HCT116 (cell line): ENCODE measurements around the gene RTKN2. TPM values are rescaled to one million over a fixed set of nuclear protein-coding genes. Genes with fewer than 3 reads are reported as not detected.

Experiments used
- ATAC-seq: fragments of 200-7000 bp; cut with Tn5 transposase; 2 replicates; pipeline ENCODE4 v1.9.1; 2020; ENCODE audit warnings: mild to moderate bottlenecking, moderate library complexity
- BruUV-seq: library from RNA; stranded (reverse); fragments of 400-500 nt; replicated peaks from 2 replicates; lab custom pipeline; 2021; lab: Mats Ljungman, UMichigan
- CTCF ChIA-PET: fragments of 300-600 bp; sonication (Branson Sonifier 250); formaldehyde crosslinking; loops from one replicate; lab custom pipeline; 2021; ENCODE audit warnings: antibody characterized with exemption; lab: Charles Lee
- POLR2A ChIA-PET: fragments of 300-600, 350-600 bp; sonication (Branson Sonifier 250); formaldehyde crosslinking; loops from one replicate; lab custom pipeline; 2021; ENCODE audit warnings: antibody characterized with exemption; lab: Charles Lee
- RAD21 ChIA-PET, 2 experiments: fragments of 300-600 bp; sonication (Branson Sonifier 250); formaldehyde crosslinking; loops; one replicate each; lab custom pipeline; 2023; ENCODE audit warnings: low total read pairs in 2 of 2; ENCODE audit not compliant: uncharacterized antibody in 2 of 2, unreplicated experiment in 2 of 2, low non-redundant PET in 1 of 2; lab: Charles Lee
- DNase-seq: peaks from one replicate; pipeline ENCODE4 v3.0.0-alpha.2; 2010; ENCODE audit warnings: low read depth, low spot score
- H2AFZ ChIP-seq: fragments of 200-600 bp; shearing (Covaris generic), sonication (generic); 2 replicates; pipeline ENCODE4 v1.6.1; 2017; ENCODE audit warnings: low read depth, mixed run types, mixed read lengths, antibody characterized with exemption, low read length; ENCODE audit not compliant: poor library complexity, severe bottlenecking
- H3K27ac ChIP-seq: 2 replicates; pipeline ENCODE4 v1.5.1; 2012; ENCODE audit warnings: low read depth, low read length
- H3K27me3 ChIP-seq: fragments of 200-600 bp; sonication (generic); 2 replicates; pipeline ENCODE4 v1.6.1; 2016; ENCODE audit warnings: mixed run types, low read length, mixed read lengths; ENCODE audit not compliant: insufficient read depth
- H3K36me3 ChIP-seq, 2 experiments: fragments of 200-500 bp in 1 of 2; fragments of 200-600 bp in 1 of 2; sonication (Bioruptor generic) in 1 of 2; sonication (generic) in 1 of 2; 2 replicates each; pipeline versions ENCODE4 v1.5.1 to v1.6.1; 2014 to 2016; ENCODE audit warnings: low read length in 2 of 2, inconsistent platforms in 1 of 2, mixed read lengths in 1 of 2, mixed run types in 1 of 2; ENCODE audit not compliant: insufficient read depth in 2 of 2, control insufficient read depth in 1 of 2
- H3K4me1 ChIP-seq, 2 experiments: fragments of 200-600 bp in 1 of 2; sonication (generic) in 1 of 2; 2 replicates each; pipeline versions ENCODE4 v1.5.1 to v1.6.1; 2012 to 2017; ENCODE audit warnings: low read length in 2 of 2, inconsistent platforms in 1 of 2, mild to moderate bottlenecking in 1 of 2, mixed read lengths in 1 of 2, mixed run types in 1 of 2, moderate library complexity in 1 of 2; ENCODE audit not compliant: insufficient read depth in 2 of 2, control insufficient read depth in 1 of 2
- H3K4me2 ChIP-seq: fragments of 200-600 bp; sonication (generic); 2 replicates; pipeline ENCODE4 v1.6.1; 2017; ENCODE audit warnings: mixed run types, low read length, mixed read lengths
- H3K4me3 ChIP-seq, 2 experiments: fragments of 200-600 bp in 1 of 2; sonication (generic) in 1 of 2; replicated peaks in 1 of 2; 2 replicates each; pipeline ENCODE4 v1.5.1; 2011 to 2016; ENCODE audit warnings: low read length in 2 of 2, control low read depth in 1 of 2, low read depth in 1 of 2, mild to moderate bottlenecking in 1 of 2, mixed read lengths in 1 of 2, mixed run types in 1 of 2
- H3K79me2 ChIP-seq: fragments of 200-600 bp; sonication (generic); 2 replicates; pipeline ENCODE4 v1.6.1; 2017; ENCODE audit warnings: mild to moderate bottlenecking, mixed run types, low read length, moderate library complexity, mixed read lengths; ENCODE audit not compliant: insufficient read depth
- H3K9ac ChIP-seq: fragments of 200-600 bp; sonication (generic); 2 replicates; pipeline ENCODE4 v1.6.1; 2016; ENCODE audit warnings: low read length, mixed read lengths
- H3K9me2 ChIP-seq: fragments of 200-600 bp; sonication (generic), shearing (Covaris generic); 2 replicates; pipeline ENCODE4 v1.6.1; 2017; ENCODE audit warnings: mixed run types, mild to moderate bottlenecking, moderate library complexity; ENCODE audit not compliant: insufficient read depth
- H3K9me3 ChIP-seq, 2 experiments: fragments of 200-500 bp in 1 of 2; fragments of 200-600 bp in 1 of 2; sonication (Bioruptor generic) in 1 of 2; sonication (generic) in 1 of 2; 2 replicates each; pipeline ENCODE4 v1.6.1; 2014 to 2017; ENCODE audit warnings: low read length in 2 of 2, mixed read lengths in 2 of 2, inconsistent platforms in 1 of 2, low read depth in 1 of 2, mild to moderate bottlenecking in 1 of 2, mixed run types in 1 of 2, moderate library complexity in 1 of 2; ENCODE audit not compliant: control insufficient read depth in 1 of 2, insufficient read depth in 1 of 2
- H4K20me1 ChIP-seq: fragments of 200-600 bp; sonication (generic), shearing (Covaris generic); 2 replicates; pipeline ENCODE4 v1.6.1; 2017; ENCODE audit warnings: mixed run types, mild to moderate bottlenecking, moderate library complexity; ENCODE audit not compliant: insufficient read depth
- CEBPB ChIP-seq: IDR thresholded peaks from 2 replicates; pipeline ENCODE4 v1.6.1; 2012; ENCODE audit warnings: low read depth
- EGR1 ChIP-seq: IDR thresholded peaks from 2 replicates; pipeline ENCODE4 v1.6.1; 2012; ENCODE audit warnings: low read depth
- EZH2 ChIP-seq: fragments of 200-600 bp; sonication (generic); IDR thresholded peaks from 2 replicates; pipeline ENCODE4 v1.6.1; 2017; ENCODE audit warnings: antibody characterized with exemption, mixed run types
- EZH2phosphoT487 ChIP-seq: fragments of 200-600 bp; IDR thresholded peaks from 2 replicates; pipeline ENCODE4 v1.6.1; 2018; ENCODE audit warnings: antibody characterized with exemption, borderline replicate concordance
- JUND ChIP-seq: IDR thresholded peaks from 2 replicates; pipeline ENCODE4 v1.6.1; 2012
- POLR2AphosphoS5 ChIP-seq: IDR thresholded peaks from 2 replicates; pipeline ENCODE4 v1.6.1; 2011; ENCODE audit warnings: mild to moderate bottlenecking, low read depth, low read length, moderate library complexity
- REST ChIP-seq: IDR thresholded peaks from 2 replicates; pipeline ENCODE4 v1.6.1; 2012; ENCODE audit warnings: low read depth
- SIN3A ChIP-seq: IDR thresholded peaks from 2 replicates; pipeline ENCODE4 v1.6.1; 2012; ENCODE audit warnings: low read depth
- TCF7L2 ChIP-seq: IDR thresholded peaks from 2 replicates; pipeline ENCODE4 v1.7.0; 2011; ENCODE audit warnings: borderline replicate concordance, inconsistent platforms; ENCODE audit not compliant: insufficient read depth, insufficient read length; ENCODE audit errors: extremely low read depth
- ZFX ChIP-seq: fragments of 450-650 bp; IDR thresholded peaks from 2 replicates; pipeline ENCODE4 v1.6.1; 2017
- ZNF274 ChIP-seq: fragments of 200-500 bp; sonication (Bioruptor generic); IDR thresholded peaks from 2 replicates; pipeline ENCODE4 v1.6.1; 2014; ENCODE audit warnings: mild to moderate bottlenecking, low read depth, low read length, inconsistent platforms
- intact Hi-C: fragments of 100-400 bp; cut with micrococcal nuclease; formaldehyde crosslinking; loops from 2 replicates; pipeline ENCODE4 v1.10.0; 2022
- total RNA-seq: library from RNA; stranded (reverse); gene quantifications from one replicate; pipeline ENCODE4 v1.2.1, GENCODE V29; 2021; ENCODE audit not compliant: unreplicated experiment
- TF ChIP-seq, protein P1 (sequence below): IDR thresholded peaks from 2 replicates; pipeline ENCODE4 v1.6.1; 2011; ENCODE audit warnings: mild to moderate bottlenecking, low read length, moderate library complexity; ENCODE audit not compliant: insufficient replicate concordance; ENCODE audit errors: extremely low read depth
- TF ChIP-seq, protein P2 (sequence below), 3 experiments: fragments of 200-600 bp in 1 of 3; sonication (generic) in 1 of 3; IDR thresholded peaks in 2 of 3; conservative IDR thresholded peaks in 1 of 3; 2 replicates each; pipeline ENCODE4 v1.5.1; 2012 to 2017; ENCODE audit warnings: low read depth in 2 of 3, low read length in 2 of 3, antibody characterized with exemption in 1 of 3, borderline replicate concordance in 1 of 3, control low read depth in 1 of 3, mild to moderate bottlenecking in 1 of 3, mixed read lengths in 1 of 3, mixed run types in 1 of 3, moderate library complexity in 1 of 3; ENCODE audit not compliant: insufficient read depth in 1 of 3

Gene RTKN2
- total RNA-seq, 1 experiment from 2014 or later, result 7.9 TPM

- H3K27ac ChIP-seq, result no peak overlapping the region
- intact Hi-C loops, result no loop called here
- ChIA-PET RAD21 (no interaction called here), CTCF (no interaction called here), POLR2A (no interaction called here)
- H3K9me2 ChIP-seq, result no peaks in the 10 kb centered on the region
- H3K36me3 ChIP-seq, result no peaks in the 10 kb centered on the region
- no peaks in the 10 kb centered on the region for H3K9me3 ChIP-seq
- H3K4me1 ChIP-seq, result no peaks in the 10 kb centered on the region
- DNase-seq (no peak), ATAC-seq (no peak)
- no peaks in the 10 kb centered on the region for H4K20me1 ChIP-seq
- H2AFZ ChIP-seq, result no peak overlapping the region
- TF ChIP-seq EGR1 (no peak), TCF7L2 (no peak)
- H3K9ac ChIP-seq, result no peak overlapping the region
- H3K79me2 ChIP-seq, result no peaks in the 10 kb centered on the region
- no peak overlapping the region for H3K4me3 ChIP-seq
- no TSS peak for BruUV-seq
- H3K4me2 ChIP-seq, result no peak overlapping the region
- no peaks in the 10 kb centered on the region for H3K27me3 ChIP-seq
These were observed 86.0 kb downstream of the RTKN2 start for GRCh38 chr10:62182595-62182994.

DNA sequence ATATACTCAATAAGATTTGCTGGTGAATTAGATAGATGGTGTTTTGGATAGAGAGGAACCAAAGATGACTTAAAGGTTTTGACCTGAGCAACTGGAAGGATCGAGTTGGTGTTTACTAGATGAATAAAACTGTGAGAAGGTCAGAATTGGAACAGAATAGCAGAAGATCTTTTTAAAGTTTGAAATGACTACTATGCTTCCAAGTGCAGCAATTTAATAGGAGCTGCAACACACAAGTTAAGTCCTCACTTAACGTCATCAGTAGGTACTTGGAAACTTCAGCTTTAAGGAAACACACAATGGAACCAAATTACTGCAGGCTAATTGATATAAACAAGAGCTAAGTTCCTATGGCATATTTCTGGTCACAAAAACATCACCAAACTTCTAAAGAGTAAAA lies 86.5 kb downstream of the RTKN2 start:
- BruUV-seq, result no TSS peak
- H3K27ac ChIP-seq, result no peak overlapping the region
- ChIA-PET RAD21 (no interaction called here), POLR2A (no interaction called here), CTCF (no interaction called here)
- H2AFZ ChIP-seq, result no peak overlapping the region
- no peaks in the 10 kb centered on the region for H3K27me3 ChIP-seq
- no peaks in the 10 kb centered on the region for H3K36me3 ChIP-seq
- H3K9me3 ChIP-seq, result no peaks in the 10 kb centered on the region
- H3K4me3 ChIP-seq, result no peak overlapping the region
- H4K20me1 ChIP-seq, result no peaks in the 10 kb centered on the region
- DNase-seq (no peak), ATAC-seq (no peak)
- no peak overlapping the region for H3K4me2 ChIP-seq
- H3K9me2 ChIP-seq, result no peaks in the 10 kb centered on the region
- intact Hi-C loops, result no loop called here
- H3K9ac ChIP-seq, result no peak overlapping the region
- H3K79me2 ChIP-seq, result no peaks in the 10 kb centered on the region
- H3K4me1 ChIP-seq, result no peaks in the 10 kb centered on the region
- TF ChIP-seq EZH2phosphoT487 (no peak), JUND (no peak), CEBPB (no peak), ZFX (no peak), EGR1 (no peak), REST (no peak), ZNF274 (no peak), TCF7L2 (no peak), EZH2 (no peak), SIN3A (no peak), POLR2AphosphoS5 (no peak)
- TF ChIP-seq, protein P1, sequence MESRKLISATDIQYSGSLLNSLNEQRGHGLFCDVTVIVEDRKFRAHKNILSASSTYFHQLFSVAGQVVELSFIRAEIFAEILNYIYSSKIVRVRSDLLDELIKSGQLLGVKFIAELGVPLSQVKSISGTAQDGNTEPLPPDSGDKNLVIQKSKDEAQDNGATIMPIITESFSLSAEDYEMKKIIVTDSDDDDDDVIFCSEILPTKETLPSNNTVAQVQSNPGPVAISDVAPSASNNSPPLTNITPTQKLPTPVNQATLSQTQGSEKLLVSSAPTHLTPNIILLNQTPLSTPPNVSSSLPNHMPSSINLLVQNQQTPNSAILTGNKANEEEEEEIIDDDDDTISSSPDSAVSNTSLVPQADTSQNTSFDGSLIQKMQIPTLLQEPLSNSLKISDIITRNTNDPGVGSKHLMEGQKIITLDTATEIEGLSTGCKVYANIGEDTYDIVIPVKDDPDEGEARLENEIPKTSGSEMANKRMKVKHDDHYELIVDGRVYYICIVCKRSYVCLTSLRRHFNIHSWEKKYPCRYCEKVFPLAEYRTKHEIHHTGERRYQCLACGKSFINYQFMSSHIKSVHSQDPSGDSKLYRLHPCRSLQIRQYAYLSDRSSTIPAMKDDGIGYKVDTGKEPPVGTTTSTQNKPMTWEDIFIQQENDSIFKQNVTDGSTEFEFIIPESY, result no peak
- TF ChIP-seq, protein P2, sequence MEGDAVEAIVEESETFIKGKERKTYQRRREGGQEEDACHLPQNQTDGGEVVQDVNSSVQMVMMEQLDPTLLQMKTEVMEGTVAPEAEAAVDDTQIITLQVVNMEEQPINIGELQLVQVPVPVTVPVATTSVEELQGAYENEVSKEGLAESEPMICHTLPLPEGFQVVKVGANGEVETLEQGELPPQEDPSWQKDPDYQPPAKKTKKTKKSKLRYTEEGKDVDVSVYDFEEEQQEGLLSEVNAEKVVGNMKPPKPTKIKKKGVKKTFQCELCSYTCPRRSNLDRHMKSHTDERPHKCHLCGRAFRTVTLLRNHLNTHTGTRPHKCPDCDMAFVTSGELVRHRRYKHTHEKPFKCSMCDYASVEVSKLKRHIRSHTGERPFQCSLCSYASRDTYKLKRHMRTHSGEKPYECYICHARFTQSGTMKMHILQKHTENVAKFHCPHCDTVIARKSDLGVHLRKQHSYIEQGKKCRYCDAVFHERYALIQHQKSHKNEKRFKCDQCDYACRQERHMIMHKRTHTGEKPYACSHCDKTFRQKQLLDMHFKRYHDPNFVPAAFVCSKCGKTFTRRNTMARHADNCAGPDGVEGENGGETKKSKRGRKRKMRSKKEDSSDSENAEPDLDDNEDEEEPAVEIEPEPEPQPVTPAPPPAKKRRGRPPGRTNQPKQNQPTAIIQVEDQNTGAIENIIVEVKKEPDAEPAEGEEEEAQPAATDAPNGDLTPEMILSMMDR (IDR thresholded peaks at IDR 0.05 in 2 of 3, conservative IDR thresholded peaks at IDR 0.05 in 1 of 3; ENCODE audit: borderline replicate concordance in 1 of 3, insufficient read depth in 1 of 3, low read depth in 2 of 3, low read length in 2 of 3), result no peak
